CD14-positive monocyte (primary cell): ENCODE measurements around the gene G3BP2. TPM values are rescaled to one million over a fixed set of nuclear protein-coding genes. Genes with fewer than 3 reads are reported as not detected.

ENCODE experiments used
- DNase-seq, 3 donors: peaks; one replicate each; pipeline ENCODE4 v3.0.0-alpha.2; 2011 to 2022
- H2AFZ ChIP-seq: 2 replicates; pipeline ENCODE4 v1.6.0; 2012; ENCODE audit warnings: mild to moderate bottlenecking, low read depth, low read length, inconsistent platforms; ENCODE audit not compliant: insufficient read depth, poor library complexity, severe bottlenecking
- H3K27ac ChIP-seq, 2 donors: 1 replicate in 1 of 2; 2 replicates in 1 of 2; pipeline ENCODE4 v1.5.1; 2012 to 2013; ENCODE audit warnings: low read length in 2 of 2, control low read depth in 1 of 2, inconsistent platforms in 1 of 2, low read depth in 1 of 2, mild to moderate bottlenecking in 1 of 2
- H3K27me3 ChIP-seq, 2 donors: one replicate each; pipeline versions ENCODE4 v1.6.0 to v1.6.1; 2011 to 2013; ENCODE audit warnings: low read length in 2 of 2; ENCODE audit not compliant: control insufficient read depth in 2 of 2, insufficient read depth in 2 of 2
- H3K36me3 ChIP-seq, 2 donors: replicated peaks in 1 of 2; 1 replicate in 1 of 2; 2 replicates in 1 of 2; pipeline versions ENCODE4 v1.5.1 to v1.6.1; 2012 to 2013; ENCODE audit warnings: low read length in 2 of 2, control low read depth in 1 of 2, inconsistent platforms in 1 of 2, mild to moderate bottlenecking in 1 of 2; ENCODE audit not compliant: insufficient read depth in 2 of 2, control insufficient read depth in 1 of 2
- H3K4me1 ChIP-seq, 2 donors: 1 replicate in 1 of 2; 2 replicates in 1 of 2; pipeline versions ENCODE4 v1.5.1 to v1.6.1; 2012 to 2013; ENCODE audit warnings: low read length in 2 of 2, control low read depth in 1 of 2, inconsistent platforms in 1 of 2, mild to moderate bottlenecking in 1 of 2, moderate library complexity in 1 of 2; ENCODE audit not compliant: insufficient read depth in 2 of 2, control insufficient read depth in 1 of 2
- H3K4me2 ChIP-seq: replicated peaks from 2 replicates; pipeline ENCODE3; 2012; ENCODE audit warnings: low read length, moderate library complexity, mild to moderate bottlenecking; ENCODE audit not compliant: poor library complexity, severe bottlenecking; ENCODE audit errors: extremely low read depth
- H3K4me3 ChIP-seq, 3 experiments: fragments of 200-600 bp in 1 of 3; sonication (generic) in 1 of 3; replicated peaks in 1 of 3; 1 replicate in 2 of 3; 2 replicates in 1 of 3; pipeline ENCODE4 v1.5.1; 2011 to 2013; ENCODE audit warnings: low read length in 3 of 3, mild to moderate bottlenecking in 3 of 3, control low read depth in 2 of 3, low read depth in 2 of 3, inconsistent platforms in 1 of 3, moderate library complexity in 1 of 3
- H3K79me2 ChIP-seq: 2 replicates; pipeline ENCODE4 v1.6.0; 2012; ENCODE audit warnings: mild to moderate bottlenecking, control low read depth, inconsistent platforms, low read length, moderate library complexity; ENCODE audit not compliant: insufficient read depth
- H3K9ac ChIP-seq: 2 replicates; pipeline ENCODE4 v1.6.0; 2017; ENCODE audit warnings: low read length, mild to moderate bottlenecking; ENCODE audit not compliant: insufficient read depth, poor library complexity, severe bottlenecking
- H3K9me3 ChIP-seq, 2 donors: replicated peaks in 1 of 2; 1 replicate in 1 of 2; 2 replicates in 1 of 2; pipeline versions ENCODE4 v1.5.1 to v1.6.1; 2012 to 2013; ENCODE audit warnings: low read length in 2 of 2, control low read depth in 1 of 2; ENCODE audit not compliant: control insufficient read depth in 1 of 2, insufficient read depth in 1 of 2
- H4K20me1 ChIP-seq: 2 replicates; pipeline ENCODE4 v1.6.0; 2012; ENCODE audit warnings: mild to moderate bottlenecking, low read length, control low read depth, moderate library complexity; ENCODE audit not compliant: insufficient read depth
- H3K27ac Mint-ChIP-seq, 7 donors: one replicate each; pipeline ENCODE4 v1.8.0; 2020; ENCODE audit warnings: mild to moderate bottlenecking in 7 of 7, mixed read lengths in 7 of 7, moderate library complexity in 6 of 7, inconsistent platforms in 2 of 7
- H3K27me3 Mint-ChIP-seq, 3 donors: one replicate each; pipeline ENCODE4 v1.8.0; 2021 to 2022; ENCODE audit warnings: low read depth in 3 of 3, mild to moderate bottlenecking in 3 of 3, mixed read lengths in 3 of 3, moderate library complexity in 3 of 3, inconsistent platforms in 1 of 3
- H3K36me3 Mint-ChIP-seq, 2 donors: one replicate each; pipeline ENCODE4 v1.8.0; 2020; ENCODE audit warnings: mixed read lengths in 2 of 2, inconsistent platforms in 1 of 2, mild to moderate bottlenecking in 1 of 2
- H3K4me1 Mint-ChIP-seq: one replicate; pipeline ENCODE4 v1.8.0; 2020; ENCODE audit warnings: mild to moderate bottlenecking, mixed read lengths
- H3K4me3 Mint-ChIP-seq, 2 donors: one replicate each; pipeline ENCODE4 v1.8.0; 2020; ENCODE audit warnings: mild to moderate bottlenecking in 2 of 2, mixed read lengths in 2 of 2, moderate library complexity in 1 of 2
- H3K9me3 Mint-ChIP-seq, 7 donors: one replicate each; pipeline ENCODE4 v1.8.0; 2020 to 2022; ENCODE audit warnings: mixed read lengths in 7 of 7, mild to moderate bottlenecking in 6 of 7, moderate library complexity in 6 of 7, inconsistent platforms in 2 of 7
- CTCF ChIP-seq: fragments of 200-600 bp; IDR thresholded peaks from one replicate; pipeline ENCODE4 v1.8.0; 2022; ENCODE audit warnings: antibody characterized with exemption, mild to moderate bottlenecking
- WGBS: methylation state at CpG from one replicate; pipeline ENCODE4 v1.1.5; 2013; ENCODE audit warnings: missing lambda C conversion rate; ENCODE audit not compliant: insufficient coverage; 5-methylcytosine and 5-hydroxymethylcytosine counted together
- intact Hi-C, 2 donors: fragments of 100-400 bp; cut with micrococcal nuclease; formaldehyde crosslinking; loops; one replicate each; pipeline versions ENCODE4 v1.15.0 to v1.15.1; 2023
- polyA plus RNA-seq, 3 donors: library from polyadenylated mRNA; depleted of rRNA in 1 of 3; unstranded in 2 of 3; stranded (reverse) in 1 of 3; fragments of 300-500 nt in 2 of 3; fragments of >200 nt in 1 of 3; fragmentation: Illumina TruSeq in 2 of 3; gene quantifications; 1 replicate in 2 of 3; 2 replicates in 1 of 3; pipeline ENCODE4 v1.2.3, GENCODE V29; 2012 to 2021

Gene G3BP2
- polyA plus RNA-seq, 3 donors, result 32.5 to 92.3 (median 74.2) TPM

DNA sequence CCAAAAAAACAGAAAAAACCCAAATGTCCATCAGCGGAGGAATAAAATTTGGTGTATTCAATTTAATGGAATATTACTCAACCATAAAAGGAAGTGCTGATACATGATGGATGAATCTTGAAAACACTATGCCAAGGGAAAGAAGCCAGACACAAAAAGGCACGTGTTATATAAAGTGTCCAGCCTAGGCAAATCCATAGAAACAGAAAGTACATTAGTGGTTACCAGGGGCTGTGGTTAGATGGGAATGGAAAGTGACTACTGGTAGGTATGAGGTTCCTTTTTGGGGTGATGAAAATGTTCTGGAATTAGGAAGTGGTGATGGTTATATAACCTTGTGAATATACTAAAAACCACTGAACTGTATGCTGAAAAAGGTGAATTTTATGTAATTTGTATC lies 39.4 kb downstream of the G3BP2 start:
- H3K27me3 ChIP-seq, result peaks cover 0 to 13% of the 10 kb centered on the region in 2 donors
- peaks cover 13 to 15% of the 10 kb centered on the region in 2 donors for H3K4me1 ChIP-seq
- H3K4me2 ChIP-seq, result no peak overlapping the region
- no peak overlapping the region for H2AFZ ChIP-seq
- intact Hi-C loops, result no loop called here
- H3K4me1 Mint-ChIP-seq, result peaks cover 16% of the 10 kb centered on the region
- H3K9me3 ChIP-seq, result no peaks in the 10 kb centered on the region
- peaks cover 11 to 15% (median 12%) of the 10 kb centered on the region in 3 donors for H3K27me3 Mint-ChIP-seq
- no peaks in the 10 kb centered on the region for H3K79me2 ChIP-seq
- no peaks in the 10 kb centered on the region for H3K36me3 ChIP-seq
- H3K9me3 Mint-ChIP-seq, result peaks cover 0 to 4% (median 0%) of the 10 kb centered on the region in 7 donors
- no peak overlapping the region for H3K9ac ChIP-seq
- no peak overlapping the region for H3K27ac ChIP-seq
- no peak overlapping the region for H3K27ac Mint-ChIP-seq
- H3K4me3 Mint-ChIP-seq, result no peak overlapping the region
- no peaks in the 10 kb centered on the region for H3K36me3 Mint-ChIP-seq
- no peaks in the 10 kb centered on the region for H4K20me1 ChIP-seq
- no peak for TF ChIP-seq CTCF
- peak in 1 of 3 donors; percentile 11 for DNase-seq
- H3K4me3 ChIP-seq, result no peak overlapping the region
- 20% methylated on average over 1 of the region's 2 CpGs for WGBS

DNA sequence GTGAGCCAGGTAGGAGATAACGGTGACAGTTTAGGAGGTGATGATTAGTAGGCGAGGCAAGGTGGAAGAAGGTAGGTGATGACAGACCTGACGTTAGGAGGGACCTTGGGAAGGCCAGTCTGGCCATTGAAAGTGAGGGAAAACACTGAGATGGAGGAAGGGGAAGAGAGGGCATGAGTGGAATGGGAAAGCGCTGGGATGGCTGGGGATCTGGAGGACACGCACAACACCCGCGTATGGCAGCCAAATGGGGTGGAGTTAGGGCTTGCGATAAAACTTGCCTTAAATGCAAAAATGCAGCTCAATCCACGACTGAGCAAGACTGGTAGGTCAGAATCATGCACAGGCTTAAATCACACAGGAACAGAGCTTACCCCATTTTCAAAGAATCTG lies 42.3 kb downstream of the G3BP2 start:
- Mint-ChIP-seq H3K27me3 (peaks cover 12 to 15% (median 13%) of the 10 kb centered on the region in 3 donors), H3K4me3 (peak overlapping the region; percentile 84 to 92), H3K36me3 (no peaks in the 10 kb centered on the region), H3K4me1 (peaks cover 16% of the 10 kb centered on the region), H3K9me3 (peaks cover 0 to 4% (median 0%) of the 10 kb centered on the region in 7 donors), H3K27ac (peak overlapping the region in 1 of 7 donors; percentile 53)
- peak overlapping the region; percentile 44 to 83 (median 46) for H3K4me3 ChIP-seq
- 42% methylated on average over 4 of the region's 9 CpGs for WGBS
- TF ChIP-seq CTCF, result no peak
- H3K27ac ChIP-seq, result no peak overlapping the region
- no peaks in the 10 kb centered on the region for H3K36me3 ChIP-seq
- no peaks in the 10 kb centered on the region for H3K9me3 ChIP-seq
- intact Hi-C loops, result no loop called here
- peak overlapping the region; percentile 95 for H2AFZ ChIP-seq
- no peaks in the 10 kb centered on the region for H3K79me2 ChIP-seq
- H3K9ac ChIP-seq, result peak overlapping the region; percentile 49
- peaks cover 0 to 13% of the 10 kb centered on the region in 2 donors for H3K27me3 ChIP-seq
- DNase-seq, result no peak
- peaks cover 13 to 14% of the 10 kb centered on the region in 2 donors for H3K4me1 ChIP-seq
- peak overlapping the region; percentile 91 for H3K4me2 ChIP-seq
- H4K20me1 ChIP-seq, result no peaks in the 10 kb centered on the region
